GM12874 (cell line): ENCODE data around the gene ZC3H10.

Experiments used
- TF ChIP-seq, protein P1 (sequence below): IDR thresholded peaks from 2 replicates; pipeline ENCODE4 v1.5.1; 2011; ENCODE audit warnings: low read depth, mild to moderate bottlenecking, control low read depth, low read length, moderate library complexity; ENCODE audit not compliant: insufficient read depth

ZC3H10 gene

GRCh38 chr12:56124133-56124532 is 6.1 kb downstream of the ZC3H10 start:
- TF ChIP-seq, protein P1, sequence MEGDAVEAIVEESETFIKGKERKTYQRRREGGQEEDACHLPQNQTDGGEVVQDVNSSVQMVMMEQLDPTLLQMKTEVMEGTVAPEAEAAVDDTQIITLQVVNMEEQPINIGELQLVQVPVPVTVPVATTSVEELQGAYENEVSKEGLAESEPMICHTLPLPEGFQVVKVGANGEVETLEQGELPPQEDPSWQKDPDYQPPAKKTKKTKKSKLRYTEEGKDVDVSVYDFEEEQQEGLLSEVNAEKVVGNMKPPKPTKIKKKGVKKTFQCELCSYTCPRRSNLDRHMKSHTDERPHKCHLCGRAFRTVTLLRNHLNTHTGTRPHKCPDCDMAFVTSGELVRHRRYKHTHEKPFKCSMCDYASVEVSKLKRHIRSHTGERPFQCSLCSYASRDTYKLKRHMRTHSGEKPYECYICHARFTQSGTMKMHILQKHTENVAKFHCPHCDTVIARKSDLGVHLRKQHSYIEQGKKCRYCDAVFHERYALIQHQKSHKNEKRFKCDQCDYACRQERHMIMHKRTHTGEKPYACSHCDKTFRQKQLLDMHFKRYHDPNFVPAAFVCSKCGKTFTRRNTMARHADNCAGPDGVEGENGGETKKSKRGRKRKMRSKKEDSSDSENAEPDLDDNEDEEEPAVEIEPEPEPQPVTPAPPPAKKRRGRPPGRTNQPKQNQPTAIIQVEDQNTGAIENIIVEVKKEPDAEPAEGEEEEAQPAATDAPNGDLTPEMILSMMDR = no peak

DNA sequence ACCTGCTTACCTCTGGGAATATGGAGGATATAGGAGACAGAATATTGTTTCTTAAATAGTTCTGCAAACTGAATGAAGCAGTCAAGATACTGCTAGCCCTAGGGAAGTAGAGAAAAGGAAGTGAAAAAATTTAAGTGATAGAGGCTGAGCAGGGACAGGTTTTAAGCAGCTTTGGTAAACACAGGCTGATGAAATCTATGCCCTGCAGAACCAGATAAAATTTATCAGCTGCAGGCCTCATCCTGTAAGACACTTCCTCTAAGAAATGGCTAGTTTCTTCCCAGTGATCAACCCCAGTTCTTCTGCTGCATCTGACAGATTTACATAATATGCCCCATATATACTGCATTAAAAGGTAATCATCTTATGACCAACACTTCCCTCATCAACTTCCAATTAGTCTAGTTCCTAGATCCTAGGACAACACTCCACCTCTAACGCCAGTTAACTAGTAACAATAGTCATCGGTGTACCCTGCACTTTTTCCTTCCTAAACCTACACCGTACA is 8.7 kb downstream of the ZC3H10 start:
- TF ChIP-seq, protein P1 = no peak

- TF ChIP-seq, protein P1 = no peak
These were observed 9.4 kb downstream of the ZC3H10 start for GRCh38 chr12:56127485-56127887.

DNA sequence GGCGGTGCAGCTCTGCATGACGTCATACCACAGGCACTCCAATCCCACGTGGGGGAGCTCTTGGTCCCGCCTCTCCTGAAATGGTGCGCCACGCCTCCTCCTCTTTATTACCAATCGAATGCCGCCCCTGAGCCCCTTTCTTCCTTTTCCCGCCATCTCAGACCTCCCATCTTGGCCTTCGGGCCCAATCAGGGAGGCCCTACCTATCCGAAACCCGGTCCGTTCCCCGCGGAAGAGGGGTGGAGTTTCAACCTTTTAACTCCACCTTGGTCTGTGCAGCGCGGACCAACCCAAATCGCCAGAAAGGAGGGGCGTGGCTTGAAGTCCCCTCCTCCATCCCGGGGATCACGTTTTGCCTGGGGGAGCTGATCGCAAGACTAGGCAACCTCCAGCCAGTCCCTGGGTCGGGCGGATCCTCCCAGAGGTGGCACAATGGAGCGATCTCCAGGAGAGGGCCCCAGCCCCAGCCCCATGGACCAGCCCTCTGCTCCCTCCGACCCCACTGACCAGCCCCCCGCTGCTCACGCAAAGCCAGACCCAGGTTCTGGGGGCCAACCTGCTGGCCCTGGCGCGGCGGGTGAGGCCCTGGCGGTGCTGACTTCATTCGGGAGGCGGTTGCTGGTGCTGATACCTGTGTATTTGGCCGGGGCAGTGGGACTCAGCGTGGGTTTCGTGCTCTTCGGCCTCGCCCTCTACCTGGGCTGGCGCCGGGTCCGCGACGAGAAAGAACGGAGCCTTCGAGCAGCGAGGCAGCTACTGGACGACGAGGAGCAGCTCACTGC is 10.0 kb downstream of the ZC3H10 start, which contains the start of gene ESYT1:
TSS of gene ESYT1 (plus strand) at position 380 of the 782 bp plus-strand sequence. CDS start at position 433, 53 bp downstream.
- TF ChIP-seq, protein P1 = no peak

DNA sequence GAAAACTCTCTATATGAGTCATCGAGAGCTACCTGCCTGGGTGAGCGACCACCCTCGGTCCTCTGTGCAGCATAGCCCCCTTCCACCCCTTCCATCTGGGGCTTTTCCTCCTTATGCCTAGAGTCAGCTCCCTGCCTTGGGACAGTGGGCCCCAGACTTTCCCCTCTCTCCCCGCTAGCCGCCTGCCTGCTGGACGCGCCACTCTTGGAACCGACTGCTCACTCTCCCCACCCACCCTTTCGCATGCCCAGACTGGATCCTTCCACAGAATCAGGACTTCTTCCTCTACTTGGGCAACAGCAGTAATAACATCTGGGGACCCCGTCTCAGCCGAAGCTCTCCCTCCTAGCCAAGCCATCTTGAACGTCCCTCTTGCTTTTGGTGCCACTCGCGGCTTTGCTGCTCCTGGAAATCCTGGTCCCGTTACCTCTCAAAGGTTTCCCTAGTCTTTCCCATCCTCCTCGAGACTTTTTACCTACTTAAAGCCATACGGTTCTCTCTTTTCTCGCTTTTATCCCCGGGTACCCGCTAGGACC is 10.7 kb downstream of the ZC3H10 start:
- TF ChIP-seq, protein P1 = no peak

DNA sequence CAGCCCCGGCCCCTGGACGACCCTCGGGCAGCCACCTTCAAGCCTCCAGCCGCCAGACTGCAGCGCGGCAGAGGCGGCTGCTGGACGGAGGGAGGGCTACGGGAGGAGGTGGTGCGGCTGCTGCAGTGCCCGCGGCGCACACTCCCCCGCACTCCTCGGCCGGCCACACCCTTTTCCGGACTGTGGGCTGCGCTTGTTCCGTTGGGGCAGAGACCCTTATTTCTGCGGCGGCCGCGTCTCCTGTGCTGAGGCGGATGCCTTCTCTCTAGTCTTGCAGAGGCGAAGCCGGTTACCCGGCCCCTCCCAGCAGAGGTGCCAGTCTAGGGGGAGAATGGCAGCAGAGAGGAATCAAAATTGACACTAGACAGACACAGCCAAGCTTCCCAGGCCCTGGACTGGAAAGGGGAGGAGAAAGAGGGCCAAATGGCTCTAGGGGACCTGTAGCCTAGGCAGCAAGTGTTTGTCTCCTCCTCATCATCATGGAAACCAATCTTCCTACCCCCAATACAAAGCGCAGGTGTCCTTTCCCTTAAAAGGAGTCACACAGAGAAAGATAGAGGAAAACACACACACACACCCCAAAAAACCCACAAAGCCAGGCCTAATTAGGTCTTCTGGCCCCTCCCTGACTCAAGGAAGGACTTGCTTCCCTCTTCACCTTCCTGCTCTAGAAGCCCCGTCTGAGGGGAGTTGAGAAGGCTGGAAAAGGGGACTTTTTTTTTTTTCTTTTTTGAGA is 11.3 kb downstream of the ZC3H10 start:
- TF ChIP-seq, protein P1 = no peak

- TF ChIP-seq, protein P1 = no peak
These were observed 12.0 kb downstream of the ZC3H10 start for GRCh38 chr12:56129942-56130495.
